HG02870 (cell line): ENCODE measurements around the gene CREBRF.
"Not testable (repeated sequence)": the region's sequence is repeated elsewhere in the genome, so short reads cannot be mapped to it uniquely, and the experiment has no call there.

Experiments
- ATAC-seq: cut with Tn5 transposase; IDR thresholded peaks from one replicate; pipeline ENCODE4 v1.9.1; 2021; ENCODE audit warnings: mild to moderate bottlenecking, moderate library complexity; ENCODE audit not compliant: unreplicated experiment

The CREBRF gene

DNA sequence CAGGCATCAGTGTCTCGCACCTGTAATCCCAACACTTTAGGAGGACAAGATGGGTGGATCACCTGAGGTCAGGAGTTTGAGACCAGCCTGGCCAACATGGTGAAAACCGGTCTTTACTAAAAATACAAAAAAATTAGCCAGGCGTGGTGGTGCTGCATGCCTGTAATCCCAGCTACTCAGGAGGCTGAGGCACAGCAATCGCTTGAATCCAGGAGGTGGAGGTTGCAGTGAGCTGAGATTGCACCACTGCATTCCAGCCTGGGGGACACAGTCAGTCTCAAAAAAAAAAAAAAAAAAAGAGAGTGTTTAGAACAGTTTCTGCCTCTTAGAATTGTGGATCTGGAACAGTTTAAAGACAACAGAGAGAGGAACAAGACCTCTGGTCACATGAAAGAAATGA lies 20.3 kb downstream of the CREBRF start:
- ATAC-seq: not testable (repeated sequence)

GRCh38 chr5:173078878-173079277 lies 22.7 kb downstream of the CREBRF start:
- ATAC-seq: no peak

- no peak for ATAC-seq
Measured at GRCh38 chr5:173089581-173089980, 33.4 kb downstream of the CREBRF start.

DNA sequence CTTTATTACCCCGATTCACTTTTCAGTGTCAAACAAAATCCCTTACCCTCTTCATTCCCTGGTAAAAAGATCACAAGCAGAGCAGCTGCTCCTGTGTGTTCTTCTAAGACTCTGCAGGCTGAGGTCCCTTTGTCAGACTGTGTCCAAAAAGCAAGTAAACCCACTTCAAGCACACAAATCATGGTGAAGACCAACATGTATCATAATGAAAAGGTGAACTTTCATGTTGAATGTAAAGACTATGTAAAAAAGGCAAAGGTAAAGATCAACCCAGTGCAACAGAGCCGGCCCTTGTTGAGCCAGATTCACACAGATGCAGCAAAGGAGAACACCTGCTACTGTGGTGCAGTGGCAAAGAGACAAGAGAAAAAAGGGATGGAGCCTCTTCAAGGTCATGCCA lies 34.5 kb downstream of the CREBRF start:
- ATAC-seq: no peak

GRCh38 chr5:173091981-173092380 lies 35.8 kb downstream of the CREBRF start:
- ATAC-seq: no peak

DNA sequence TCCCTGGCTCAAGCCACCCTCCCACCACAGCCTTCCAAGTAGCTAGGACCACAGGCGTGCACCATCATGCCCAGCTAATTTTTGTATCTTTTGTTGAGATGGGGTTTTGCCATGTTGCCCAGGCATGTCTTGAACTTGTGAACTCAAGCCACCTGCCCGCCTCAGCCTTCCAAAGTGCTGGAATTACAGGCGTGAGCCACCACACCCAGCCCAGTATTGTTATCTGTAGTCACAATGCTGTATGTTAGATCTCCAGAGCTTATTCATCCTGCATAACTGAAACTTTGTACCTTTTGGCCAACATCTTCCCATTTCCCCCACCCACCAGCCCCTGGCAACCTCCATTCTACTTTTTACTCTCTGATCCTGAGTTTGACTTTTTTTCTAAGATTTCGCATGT lies 37.5 kb downstream of the CREBRF start:
- no peak for ATAC-seq

GRCh38 chr5:173094012-173094661 lies 38.0 kb downstream of the CREBRF start:
- ATAC-seq: no peak

DNA sequence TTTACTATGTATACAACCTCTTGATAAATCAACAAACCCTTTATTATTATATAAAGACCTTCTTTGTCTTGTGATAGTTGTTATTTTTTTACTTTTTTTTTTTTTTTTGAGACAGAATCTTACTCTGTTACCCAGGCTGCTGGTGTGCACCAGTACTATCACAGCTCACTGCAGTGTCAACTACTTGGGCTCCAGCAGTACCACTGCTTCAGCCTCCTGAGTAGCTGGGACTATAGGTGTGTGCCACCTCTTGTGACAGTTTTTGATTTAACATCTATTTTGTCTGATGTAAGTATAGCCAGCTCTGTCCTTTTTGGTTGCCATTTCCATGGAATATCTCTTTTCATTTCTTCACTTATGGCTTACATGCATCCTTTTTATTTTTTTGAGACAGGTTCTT lies 42.6 kb downstream of the CREBRF start:
- no peak for ATAC-seq

- ATAC-seq: no peak
Measured at GRCh38 chr5:173099461-173099860, 43.3 kb downstream of the CREBRF start.

DNA sequence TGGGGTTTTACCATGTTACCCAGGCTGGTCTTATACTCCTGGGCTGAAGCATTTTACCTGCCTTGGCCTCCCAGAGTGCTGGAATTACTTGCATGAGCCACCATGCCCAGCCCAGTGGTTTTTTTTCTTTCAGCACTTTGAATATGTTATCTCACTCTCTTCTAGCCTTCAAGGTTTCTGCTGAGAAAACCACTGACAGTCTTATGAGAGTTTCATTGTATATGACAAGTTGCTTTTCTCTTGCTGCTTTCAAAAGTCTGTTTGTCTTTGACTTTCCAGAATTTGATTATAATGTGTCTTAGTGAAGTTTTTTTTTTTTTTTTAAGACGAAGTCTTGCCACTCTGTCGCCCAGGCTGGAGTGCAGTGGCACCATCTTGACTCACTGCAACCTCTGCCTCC lies 45.1 kb downstream of the CREBRF start:
- no peak for ATAC-seq

DNA sequence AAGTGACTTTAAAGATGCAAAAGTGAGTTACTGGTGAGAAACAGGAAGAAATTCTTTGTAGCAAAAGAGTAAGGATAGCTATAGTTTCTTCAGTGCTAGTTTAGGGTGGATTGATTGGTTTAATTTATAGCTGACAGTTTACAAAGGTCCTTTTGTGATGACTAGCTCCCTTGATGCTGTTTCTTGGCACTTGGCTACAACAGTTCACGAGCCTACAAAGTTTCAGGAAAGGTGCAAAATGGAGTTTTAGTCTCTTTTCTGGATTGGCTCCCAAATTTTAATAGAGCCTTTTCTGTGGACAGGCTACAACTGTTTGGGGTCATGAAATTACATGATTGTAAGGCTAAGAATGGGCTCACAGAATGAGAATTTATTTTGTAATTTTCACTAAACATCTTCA lies 47.3 kb downstream of the CREBRF start:
- no peak for ATAC-seq

DNA sequence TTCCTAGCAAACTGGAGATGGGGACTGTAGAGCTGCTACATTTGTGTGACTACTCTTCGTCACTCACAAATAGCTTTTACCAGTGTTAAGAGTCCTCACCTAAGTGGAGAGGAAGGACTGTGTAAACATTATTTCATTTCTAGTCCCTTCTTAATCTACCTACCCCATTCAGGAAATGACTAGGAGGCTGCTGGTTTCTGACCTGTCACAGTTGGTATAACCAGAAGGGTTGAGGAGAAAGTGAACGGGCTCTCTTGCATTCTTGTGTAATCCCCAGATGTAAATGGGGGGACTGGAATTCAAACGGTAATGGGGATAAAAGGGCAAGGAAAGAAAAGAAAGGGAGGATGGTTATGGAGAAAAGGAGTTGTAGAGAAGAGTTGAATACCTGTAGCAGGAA lies 52.8 kb downstream of the CREBRF start:
- no peak for ATAC-seq

- ATAC-seq: no peak
Measured at GRCh38 chr5:173114536-173114935, 58.4 kb downstream of the CREBRF start.

DNA sequence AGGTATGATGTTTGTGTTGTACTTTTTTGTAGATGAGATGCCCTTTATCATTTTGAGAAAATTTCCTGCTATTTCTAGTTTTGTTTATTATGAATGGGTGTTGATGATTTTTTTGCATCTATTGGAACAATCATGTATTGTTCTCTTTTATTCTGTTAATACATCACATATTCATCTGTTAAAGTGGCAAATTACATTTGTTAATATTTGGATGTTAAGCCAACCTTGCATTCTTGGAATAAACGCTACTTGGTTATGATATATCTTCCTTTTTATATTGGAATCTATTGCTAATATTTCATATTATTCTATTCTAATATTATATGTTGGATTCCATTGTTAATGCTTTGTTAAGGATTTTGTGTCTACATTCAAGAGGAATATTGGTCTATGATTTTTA lies 63.6 kb downstream of the CREBRF start:
- ATAC-seq: no peak

- ATAC-seq: no peak
Measured at GRCh38 chr5:173123416-173123815, 67.3 kb downstream of the CREBRF start.

- not testable (repeated sequence) for ATAC-seq
Measured at GRCh38 chr5:173132166-173132565, 76.0 kb downstream of the CREBRF start.

- no peak for ATAC-seq
Measured at GRCh38 chr5:173138707-173139106, 82.6 kb downstream of the CREBRF start.

DNA sequence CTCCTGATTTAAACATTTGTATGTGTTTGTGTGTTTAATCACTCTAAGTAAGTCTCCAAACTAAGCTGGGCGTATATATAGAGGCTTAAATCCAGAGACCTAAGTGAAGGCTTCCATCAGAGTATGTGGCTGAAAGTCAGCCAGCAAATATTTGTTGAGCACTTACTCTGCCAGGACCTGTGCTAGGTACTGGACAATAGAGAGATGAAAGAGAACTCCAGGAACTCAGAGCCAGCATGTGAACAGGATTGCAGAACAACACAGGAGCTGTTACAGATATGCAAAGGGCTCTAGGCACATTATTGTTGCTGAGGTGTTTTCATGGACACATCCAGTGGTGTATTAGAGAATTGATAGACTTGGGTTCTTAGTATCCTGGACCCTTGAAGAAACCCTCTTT lies 83.5 kb downstream of the CREBRF start:
- no peak for ATAC-seq

GRCh38 chr5:173140769-173141168 lies 84.6 kb downstream of the CREBRF start:
- no peak for ATAC-seq

GRCh38 chr5:173143567-173143966 lies 87.4 kb downstream of the CREBRF start:
- ATAC-seq: no peak

GRCh38 chr5:173144200-173145176 lies 88.3 kb downstream of the CREBRF start, which contains the start of gene BNIP1:
Gene BNIP1, plus strand, starts transcription at chr5:173144531. Its CDS starts 15 bp downstream, at chr5:173144546.
- peak; percentile 90 for ATAC-seq

DNA sequence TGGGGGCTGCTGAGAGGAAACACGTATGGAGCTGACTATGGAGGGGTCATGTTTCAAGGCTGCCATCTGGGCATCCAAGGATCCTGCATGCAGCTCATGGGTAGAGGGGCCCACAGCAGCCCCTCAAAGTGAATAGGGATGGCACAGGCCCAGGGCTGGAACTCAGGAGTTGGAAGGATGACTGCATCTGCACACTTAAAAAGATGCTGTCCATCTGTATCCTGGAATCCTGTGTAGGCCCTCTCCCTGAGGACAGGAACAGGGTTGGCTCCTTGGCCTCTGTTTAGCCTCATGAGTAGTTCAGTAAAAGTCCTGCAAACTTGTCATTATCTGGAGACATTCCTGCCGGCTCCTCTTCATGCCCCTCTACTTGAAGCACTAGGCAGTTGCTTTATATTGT lies 92.2 kb downstream of the CREBRF start:
- ATAC-seq: no peak
